KMS-11 (cell line): ENCODE results near the gene C2orf74.
"Not testable (repeated sequence)": the region's sequence is repeated elsewhere in the genome, so short reads cannot be mapped to it uniquely, and the experiment has no call there.

Experiments used
- H2AFZ ChIP-seq: fragments of 200-600 bp; sonication (generic); 2 replicates; pipeline ENCODE4 v1.6.1; 2016; ENCODE audit warnings: antibody characterized with exemption, mixed run types, low read depth
- H3K27ac ChIP-seq: fragments of 200-600 bp; sonication (generic); 2 replicates; pipeline ENCODE4 v1.6.1; 2016; ENCODE audit warnings: mild to moderate bottlenecking, mixed run types
- H3K27me3 ChIP-seq: fragments of 200-600 bp; sonication (generic); 2 replicates; pipeline ENCODE4 v1.6.1; 2017; ENCODE audit warnings: mild to moderate bottlenecking, low read depth, mixed run types, moderate library complexity; ENCODE audit not compliant: insufficient read depth
- H3K36me3 ChIP-seq: fragments of 200-600 bp; sonication (generic); 2 replicates; pipeline ENCODE4 v1.6.1; 2017; ENCODE audit warnings: mild to moderate bottlenecking, mixed run types; ENCODE audit not compliant: insufficient read depth
- H3K4me1 ChIP-seq: fragments of 200-600 bp; sonication (generic); 2 replicates; pipeline ENCODE4 v1.6.1; 2016; ENCODE audit warnings: mild to moderate bottlenecking, low read depth, mixed run types; ENCODE audit not compliant: poor library complexity, severe bottlenecking
- H3K4me2 ChIP-seq: fragments of 200-600 bp; sonication (generic); 2 replicates; pipeline ENCODE4 v1.7.0; 2016; ENCODE audit warnings: mild to moderate bottlenecking, mixed run types
- H3K4me3 ChIP-seq: fragments of 200-600 bp; sonication (generic); IDR thresholded peaks from 2 replicates; pipeline ENCODE4 v1.6.1; 2017; ENCODE audit warnings: low read depth, low read length, mixed read lengths; ENCODE audit not compliant: insufficient read depth
- H3K79me2 ChIP-seq: fragments of 200-600 bp; sonication (generic); 2 replicates; pipeline ENCODE4 v1.6.1; 2016; ENCODE audit warnings: low read depth, mixed run types; ENCODE audit not compliant: insufficient read depth
- H3K9ac ChIP-seq: fragments of 200-600 bp; sonication (generic); 2 replicates; pipeline ENCODE4 v1.6.1; 2016; ENCODE audit warnings: mild to moderate bottlenecking, mixed run types
- H4K20me1 ChIP-seq: fragments of 200-600 bp; sonication (generic); 2 replicates; pipeline ENCODE4 v1.6.1; 2016; ENCODE audit warnings: mild to moderate bottlenecking, mixed run types; ENCODE audit not compliant: insufficient read depth
- CTCF ChIP-seq: fragments of 200-600 bp; sonication (generic); conservative IDR thresholded peaks from 2 replicates; pipeline ENCODE4 v1.6.1; 2017; ENCODE audit warnings: low read depth, mild to moderate bottlenecking, antibody characterized with exemption, low read length, moderate library complexity, mixed read lengths

The C2orf74 gene

GRCh38 chr2:61125123-61125710 lies 36.8 kb upstream of the C2orf74 start:
- H2AFZ ChIP-seq, result no peak overlapping the region
- no peaks in the 10 kb centered on the region for H3K36me3 ChIP-seq
- no peak overlapping the region; the same call in 1 of the 2 replicates for H3K4me2 ChIP-seq
- H3K79me2 ChIP-seq, result no peaks in the 10 kb centered on the region
- no peaks in the 10 kb centered on the region for H4K20me1 ChIP-seq
- peaks cover 22% of the 10 kb centered on the region for H3K4me1 ChIP-seq
- no peaks in the 10 kb centered on the region for H3K27me3 ChIP-seq
- 0 out of 2 replicates have a peak overlapping the region, but pooled peaks have one; percentile 2 for H3K27ac ChIP-seq
- TF ChIP-seq CTCF, result no peak
- no peak overlapping the region for H3K4me3 ChIP-seq
- no peak overlapping the region for H3K9ac ChIP-seq

DNA sequence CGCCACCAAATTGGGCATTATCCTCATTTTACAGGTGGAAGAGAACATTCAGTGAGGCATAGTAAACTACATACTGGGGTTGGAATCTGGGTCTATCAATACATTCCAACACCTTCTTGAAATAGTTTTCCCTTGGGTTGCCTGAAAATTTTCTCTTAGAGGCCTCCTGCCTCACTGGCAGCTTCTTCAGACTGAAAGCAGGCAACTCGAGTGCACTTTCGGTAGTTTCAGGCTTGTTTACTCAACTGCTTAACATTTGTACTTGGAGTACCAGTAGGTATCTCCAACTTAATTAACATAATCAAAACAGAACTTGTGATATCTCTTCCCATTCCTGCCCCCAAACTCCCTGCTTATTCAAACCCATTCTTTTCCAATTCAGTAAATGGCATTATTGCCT lies 36.2 kb upstream of the C2orf74 start:
- no peak overlapping the region for H3K9ac ChIP-seq
- peaks cover 22% of the 10 kb centered on the region for H3K4me1 ChIP-seq
- no peak overlapping the region for H3K27ac ChIP-seq
- H3K27me3 ChIP-seq, result no peaks in the 10 kb centered on the region
- H3K4me2 ChIP-seq, result no peak overlapping the region; the same call in 1 of the 2 replicates
- no peaks in the 10 kb centered on the region for H3K36me3 ChIP-seq
- no peaks in the 10 kb centered on the region for H3K79me2 ChIP-seq
- TF ChIP-seq CTCF, result no peak
- no peak overlapping the region for H3K4me3 ChIP-seq
- H4K20me1 ChIP-seq, result no peaks in the 10 kb centered on the region
- no peak overlapping the region for H2AFZ ChIP-seq

DNA sequence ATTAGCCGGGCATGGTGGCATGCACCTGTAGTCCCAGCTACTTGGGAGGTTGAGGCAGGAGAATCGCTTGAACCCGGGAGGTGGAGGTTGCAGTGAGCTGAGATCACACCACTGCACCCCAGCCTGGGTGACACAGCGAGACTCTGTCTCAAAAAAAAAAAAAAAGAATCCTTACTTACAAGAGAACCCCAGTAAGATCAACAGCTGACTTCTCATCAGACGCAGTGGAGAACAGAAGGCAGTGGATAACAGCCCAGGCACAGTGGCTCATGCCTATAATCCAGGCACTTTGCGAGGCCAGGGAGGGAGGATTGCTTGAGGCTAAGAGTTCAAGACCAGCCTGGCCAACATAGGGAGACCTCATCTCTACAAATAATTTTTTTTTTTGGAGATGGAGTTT lies 33.9 kb upstream of the C2orf74 start:
- H3K9ac ChIP-seq, H3K36me3 ChIP-seq, H3K27ac ChIP-seq, H4K20me1 ChIP-seq, H2AFZ ChIP-seq, H3K79me2 ChIP-seq, H3K27me3 ChIP-seq, H3K4me2 ChIP-seq, H3K4me3 ChIP-seq: not testable (repeated sequence)
- H3K4me1 ChIP-seq, result peaks cover 28% of the 10 kb centered on the region

DNA sequence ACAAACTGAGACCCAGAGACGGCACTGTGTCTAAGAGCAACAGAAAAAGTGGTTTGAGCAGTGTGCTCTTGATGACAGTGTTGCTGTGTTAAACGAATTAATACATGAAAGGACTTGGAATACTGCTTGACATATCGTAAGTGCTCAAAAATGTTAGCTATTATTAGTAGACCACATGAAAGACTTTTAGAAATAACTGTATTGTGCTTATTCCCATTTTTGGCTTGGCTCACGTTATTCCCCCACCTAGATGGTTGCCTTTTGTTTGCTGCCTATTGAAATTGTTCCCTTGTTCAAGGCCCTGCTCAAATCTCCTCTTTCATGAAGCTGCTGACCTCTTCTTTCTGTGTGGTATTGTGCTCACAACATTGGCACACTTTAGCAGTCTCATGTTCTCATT lies 27.8 kb upstream of the C2orf74 start:
- peak overlapping the region; percentile 31 for H2AFZ ChIP-seq
- peaks cover 31% of the 10 kb centered on the region for H3K4me1 ChIP-seq
- H3K79me2 ChIP-seq, result no peaks in the 10 kb centered on the region
- peak overlapping the region; percentile 51 for H3K27ac ChIP-seq
- H3K9ac ChIP-seq, result no peak overlapping the region
- H3K4me3 ChIP-seq, result peak overlapping the region; percentile 29
- no peak for TF ChIP-seq CTCF
- H3K27me3 ChIP-seq, result no peaks in the 10 kb centered on the region
- H4K20me1 ChIP-seq, result no peaks in the 10 kb centered on the region
- H3K36me3 ChIP-seq, result no peaks in the 10 kb centered on the region
- peak overlapping the region; percentile 41 for H3K4me2 ChIP-seq

- Histone ChIP-seq H3K4me3 (no peak overlapping the region), H3K36me3 (no peaks in the 10 kb centered on the region), H3K4me2 (no peak overlapping the region), H3K79me2 (no peaks in the 10 kb centered on the region), H3K9ac (no peak overlapping the region), H3K27ac (no peak overlapping the region), H3K27me3 (no peaks in the 10 kb centered on the region), H3K4me1 (peaks cover 31% of the 10 kb centered on the region), H4K20me1 (no peaks in the 10 kb centered on the region), H2AFZ (peak overlapping the region; percentile 24; the same call in 1 of the 2 replicates)
- TF ChIP-seq CTCF, result no peak
Observed at GRCh38 chr2:61135510-61135909, 26.5 kb upstream of the C2orf74 start.
